SK-N-SH (cell line): ENCODE results near the gene TSPAN15. TPM values are rescaled to one million over a fixed set of nuclear protein-coding genes. Genes with fewer than 3 reads are reported as not detected.

Experiments used
- CTCF ChIA-PET: fragments of 300-600, 350-600 bp; formaldehyde crosslinking; extraction: SDS; loops from one replicate; lab custom pipeline; 2021; lab: Yijun Ruan, JAX
- POLR2A ChIA-PET: fragments of 350-600 bp; sonication (Branson Sonifier 250); formaldehyde crosslinking; extraction: SDS; loops from one replicate; lab custom pipeline; 2020; ENCODE audit warnings: antibody characterized with exemption, inconsistent platforms; lab: Yijun Ruan, JAX
- DNase-seq: peaks from one replicate; pipeline ENCODE4 v3.0.0; 2012
- H2AFZ ChIP-seq: fragments of 200-600 bp; sonication (generic); 2 replicates; pipeline ENCODE4 v1.8.1; 2016; ENCODE audit warnings: antibody characterized with exemption, mild to moderate bottlenecking, low read depth
- H3F3A ChIP-seq: fragments of 200-600 bp; sonication (generic); replicated peaks from 2 replicates; pipeline ENCODE3; 2016; ENCODE audit warnings: antibody characterized with exemption, mild to moderate bottlenecking; ENCODE audit not compliant: insufficient read depth
- H3K27ac ChIP-seq, 2 experiments: fragments of 200-500 bp in 1 of 2; fragments of 200-600 bp in 1 of 2; sonication (Bioruptor generic) in 1 of 2; sonication (generic), shearing (Covaris generic) in 1 of 2; 2 replicates each; pipeline versions ENCODE4 v1.5.1 to v1.6.1; 2014 to 2016; ENCODE audit warnings: low read depth in 2 of 2, inconsistent platforms in 1 of 2, low read length in 1 of 2, mild to moderate bottlenecking in 1 of 2, mixed read lengths in 1 of 2
- H3K27me3 ChIP-seq: fragments of 200-600 bp; sonication (generic), shearing (Covaris generic); 2 replicates; pipeline ENCODE4 v1.6.1; 2016; ENCODE audit warnings: mixed run types; ENCODE audit not compliant: insufficient read depth
- H3K36me3 ChIP-seq, 2 experiments: fragments of 200-500 bp in 1 of 2; fragments of 200-600 bp in 1 of 2; sonication (Bioruptor generic) in 1 of 2; sonication (generic) in 1 of 2; replicated peaks in 1 of 2; 2 replicates each; pipeline versions ENCODE3 to v1.5.1; 2014 to 2016; ENCODE audit warnings: low read length in 1 of 2, mild to moderate bottlenecking in 1 of 2; ENCODE audit not compliant: insufficient read depth in 2 of 2, control insufficient read depth in 1 of 2
- H3K4me1 ChIP-seq, 2 experiments: fragments of 200-500 bp in 1 of 2; fragments of 200-600 bp in 1 of 2; sonication (Bioruptor generic) in 1 of 2; sonication (generic), shearing (Covaris generic) in 1 of 2; 2 replicates each; pipeline versions ENCODE4 v1.5.1 to v1.6.1; 2014 to 2016; ENCODE audit warnings: low read depth in 1 of 2, low read length in 1 of 2, mixed run types in 1 of 2; ENCODE audit not compliant: insufficient read depth in 2 of 2, control insufficient read depth in 1 of 2
- H3K4me2 ChIP-seq: fragments of 200-600 bp; sonication (generic), shearing (Covaris generic); 2 replicates; pipeline ENCODE4 v1.6.1; 2017; ENCODE audit warnings: mixed run types
- H3K4me3 ChIP-seq, 2 experiments: fragments of 200-500 bp in 1 of 2; fragments of 200-600 bp in 1 of 2; sonication (Bioruptor generic) in 1 of 2; sonication (generic), shearing (Covaris generic) in 1 of 2; 2 replicates each; pipeline versions ENCODE4 v1.5.1 to v1.8.1; 2014 to 2016; ENCODE audit warnings: low read depth in 2 of 2, inconsistent platforms in 1 of 2, low read length in 1 of 2, mild to moderate bottlenecking in 1 of 2, mixed read lengths in 1 of 2, moderate library complexity in 1 of 2
- H3K79me2 ChIP-seq: fragments of 200-600 bp; sonication (generic); 2 replicates; pipeline ENCODE4 v1.8.1; 2017; ENCODE audit warnings: mild to moderate bottlenecking; ENCODE audit not compliant: insufficient read depth
- H3K9ac ChIP-seq: fragments of 200-600 bp; sonication (generic); 2 replicates; pipeline ENCODE4 v1.6.1; 2017; ENCODE audit warnings: mixed run types
- H3K9me2 ChIP-seq: fragments of 200-600 bp; sonication (generic); 2 replicates; pipeline ENCODE4 v1.6.1; 2017; ENCODE audit warnings: mixed run types
- H3K9me3 ChIP-seq: fragments of 200-600 bp; sonication (generic); 2 replicates; pipeline ENCODE4 v1.6.1; 2017; ENCODE audit warnings: mixed run types, mild to moderate bottlenecking, moderate library complexity
- H4K20me1 ChIP-seq: fragments of 200-600 bp; sonication (generic); 2 replicates; pipeline ENCODE4 v1.6.1; 2017; ENCODE audit warnings: mild to moderate bottlenecking, mixed run types; ENCODE audit not compliant: insufficient read depth
- CHD2 ChIP-seq: fragments of 150-350 bp; IDR thresholded peaks from 2 replicates; pipeline ENCODE4 v1.6.1; 2018; ENCODE audit warnings: low read length; ENCODE audit not compliant: partially characterized antibody
- EP300 ChIP-seq, 2 experiments: IDR thresholded peaks; 2 replicates each; pipeline versions ENCODE4 v1.4.0 to v1.6.1; 2012; ENCODE audit warnings: borderline replicate concordance in 1 of 2, low read depth in 1 of 2, low read length in 1 of 2
- FOXM1 ChIP-seq: IDR thresholded peaks from 2 replicates; pipeline ENCODE4 v1.4.0; 2012; ENCODE audit warnings: low read depth, mild to moderate bottlenecking
- GATA2 ChIP-seq: sonication (generic); formaldehyde crosslinking; IDR thresholded peaks from 2 replicates; pipeline ENCODE4 v1.5.0; 2020; ENCODE audit warnings: mild to moderate bottlenecking, missing genetic modification reagents
- IRF3 ChIP-seq: fragments of 150-350 bp; IDR thresholded peaks from 2 replicates; pipeline ENCODE4 v1.6.1; 2016; ENCODE audit warnings: mild to moderate bottlenecking, low read depth, low read length
- MAX ChIP-seq: IDR thresholded peaks from 2 replicates; pipeline ENCODE4 v1.4.0; 2012; ENCODE audit warnings: low read depth
- MEF2A ChIP-seq: IDR thresholded peaks from 2 replicates; pipeline ENCODE4 v1.4.0; 2012; ENCODE audit warnings: low read depth, borderline replicate concordance
- NRF1 ChIP-seq: IDR thresholded peaks from 2 replicates; pipeline ENCODE4 v1.6.1; 2012; ENCODE audit warnings: low read depth, mild to moderate bottlenecking, low read length
- POLR2AphosphoS5 ChIP-seq: IDR thresholded peaks from 2 replicates; pipeline ENCODE4 v1.6.1; 2012; ENCODE audit warnings: low read depth, low read length
- RAD21 ChIP-seq: IDR thresholded peaks from 2 replicates; pipeline ENCODE4 v1.6.1; 2012; ENCODE audit warnings: mild to moderate bottlenecking, low read length
- SIN3A ChIP-seq: IDR thresholded peaks from 2 replicates; pipeline ENCODE4 v1.6.1; 2012; ENCODE audit warnings: low read depth, mild to moderate bottlenecking, low read length, moderate library complexity, borderline replicate concordance
- SMC3 ChIP-seq: IDR thresholded peaks from 2 replicates; pipeline ENCODE4 v1.6.1; 2012; ENCODE audit warnings: low read depth, low read length, improper control_type of control experiment
- TCF12 ChIP-seq: IDR thresholded peaks from 2 replicates; pipeline ENCODE4 v1.4.0; 2012
- TEAD4 ChIP-seq: IDR thresholded peaks from 2 replicates; pipeline ENCODE4 v1.4.0; 2012; ENCODE audit warnings: mild to moderate bottlenecking, borderline replicate concordance; ENCODE audit not compliant: insufficient read depth
- YY1 ChIP-seq: IDR thresholded peaks from 2 replicates; pipeline ENCODE4 v1.4.0; 2012; ENCODE audit warnings: low read depth, mild to moderate bottlenecking
- WGBS: methylation state at CpG from one replicate; pipeline ENCODE4 v1.1.6; 2017; ENCODE audit warnings: low lambda C conversion rate; 5-methylcytosine and 5-hydroxymethylcytosine counted together
- polyA plus RNA-seq, 3 experiments: library from polyadenylated mRNA; depleted of rRNA; stranded (reverse); fragments of >200 nt; gene quantifications; 2 replicates each; pipeline ENCODE4 v1.2.3, GENCODE V29; 2012

The TSPAN15 gene
- polyA plus RNA-seq, 1 of the 3 experiments (the other 2 are of a cell fraction), result 8.5 TPM

DNA sequence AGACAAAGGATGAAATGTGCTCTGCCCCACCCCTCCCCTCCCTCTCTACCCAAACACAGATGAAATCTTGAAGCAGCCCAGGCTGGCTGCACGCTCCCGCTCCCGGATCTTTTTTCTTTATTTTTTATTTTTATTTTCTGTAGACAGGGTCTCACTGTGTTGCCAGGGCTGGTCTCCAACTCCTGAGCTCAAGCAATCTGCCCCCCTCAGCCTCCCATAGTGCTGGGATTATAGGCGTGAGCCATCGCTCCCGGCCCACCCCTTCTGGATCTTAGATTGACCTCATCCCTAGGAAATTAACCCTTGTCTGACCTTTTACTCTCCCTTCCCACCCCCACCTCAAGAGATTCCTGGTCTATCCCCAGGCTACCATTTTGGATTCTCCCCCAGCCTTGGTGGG, 48.9 kb upstream of the TSPAN15 start:
- no peak for DNase-seq
- Histone ChIP-seq H3K4me2 (no peak overlapping the region), H3K9ac (no peak overlapping the region), H3K4me1 (peaks cover 0 to 25% of the 10 kb centered on the region in 2 experiments; a peak in 2 of 4 replicates), H2AFZ (no peak overlapping the region), H3K9me3 (no peaks in the 10 kb centered on the region), H3K36me3 (peaks cover 10 to 14% of the 10 kb centered on the region in 2 experiments), H4K20me1 (no peaks in the 10 kb centered on the region), H3K9me2 (no peaks in the 10 kb centered on the region), H3F3A (peaks cover 3% of the 10 kb centered on the region), H3K27me3 (no peaks in the 10 kb centered on the region), H3K79me2 (no peaks in the 10 kb centered on the region), H3K4me3 (no peak overlapping the region), H3K27ac (no peak overlapping the region)
- no peak for TF ChIP-seq POLR2AphosphoS5
- no peak for TF ChIP-seq IRF3
- TF ChIP-seq RAD21, result no peak
- TF ChIP-seq NRF1, result no peak
- no peak for TF ChIP-seq SIN3A
- no peak for TF ChIP-seq CHD2
- ChIA-PET CTCF (no interaction called here), POLR2A (no interaction called here)
- 97% methylated on average over 6 of the region's 6 CpGs for WGBS

- ChIA-PET POLR2A (no interaction called here), CTCF (interaction anchor here (1.0 to 6.7 kb wide), 2 partner anchors 12 to 105 kb away, joined by 3 to 55 read pairs; no protein-coding TSS in a partner anchor)
- Histone ChIP-seq H3K4me2 (no peak overlapping the region), H3K79me2 (no peaks in the 10 kb centered on the region), H3K9me3 (no peaks in the 10 kb centered on the region), H3F3A (peaks cover 3% of the 10 kb centered on the region), H3K36me3 (peaks cover 10 to 14% of the 10 kb centered on the region in 2 experiments), H3K4me1 (peaks cover 0 to 26% of the 10 kb centered on the region in 2 experiments; a peak in 1 of 4 replicates), H3K4me3 (no peak overlapping the region), H3K27ac (no peak overlapping the region), H3K9ac (no peak overlapping the region), H2AFZ (no peak overlapping the region), H3K9me2 (no peaks in the 10 kb centered on the region), H4K20me1 (no peaks in the 10 kb centered on the region), H3K27me3 (no peaks in the 10 kb centered on the region)
- TF ChIP-seq GATA2, result no peak
- no peak for TF ChIP-seq IRF3
- DNase-seq, result no peak
- WGBS, result no CpG with 5 or more reads among the region's 1 CpG
These were observed 48.2 kb upstream of the TSPAN15 start for GRCh38 chr10:69403066-69403465.

- DNase-seq, result no peak
These were observed 47.7 kb upstream of the TSPAN15 start for GRCh38 chr10:69403519-69403918.

More at GRCh38 chr10:69403519-69403918, 47.7 kb upstream of the TSPAN15 start:
- H3K27ac ChIP-seq, result no peak overlapping the region
- H3K9ac ChIP-seq, result no peak overlapping the region
- H3K4me1 ChIP-seq, result peaks cover 0 to 25% of the 10 kb centered on the region in 2 experiments; a peak in 2 of 4 replicates
- H3K9me2 ChIP-seq, result no peaks in the 10 kb centered on the region
- 75% methylated on average over 3 of the region's 3 CpGs for WGBS
- H3K79me2 ChIP-seq, result no peaks in the 10 kb centered on the region
- no peak overlapping the region for H2AFZ ChIP-seq
- no peaks in the 10 kb centered on the region for H3K27me3 ChIP-seq
- no peak overlapping the region for H3K4me2 ChIP-seq
- peaks cover 10 to 14% of the 10 kb centered on the region in 2 experiments for H3K36me3 ChIP-seq
- CTCF ChIA-PET, result interaction anchor here (0.8 to 6.7 kb wide), 4 partner anchors 9 to 105 kb away, joined by 3 to 55 read pairs (median 4); no protein-coding TSS in a partner anchor
- H4K20me1 ChIP-seq, result no peaks in the 10 kb centered on the region
- TF ChIP-seq SMC3 (no peak), EP300 (IDR thresholded peaks at IDR 0.05; ENCODE audit: borderline replicate concordance in 1 of 2, low read depth in 1 of 2, low read length in 1 of 2) (no peak), MAX (no peak), YY1 (no peak), MEF2A (no peak), FOXM1 (no peak), TCF12 (no peak), TEAD4 (no peak)
- H3K4me3 ChIP-seq, result no peak overlapping the region
- POLR2A ChIA-PET, result no interaction called here
- H3F3A ChIP-seq, result peaks cover 3% of the 10 kb centered on the region
- H3K9me3 ChIP-seq, result no peaks in the 10 kb centered on the region
